Forelimb muscle (tissue), 1 donor: Measurements from ENCODE around the gene GRID1. TPM values are rescaled to one million over a fixed set of nuclear protein-coding genes. Genes with fewer than 3 reads are reported as not detected.

ENCODE experiments used
- DNase-seq: peaks from one replicate; pipeline ENCODE4 v3.0.0-alpha.2; 2013; ENCODE audit warnings: low read depth
- polyA plus RNA-seq: library from polyadenylated mRNA; unstranded; fragments of 120-200 nt; gene quantifications from one replicate; pipeline ENCODE4 v1.2.1, GENCODE V29; 2013; ENCODE audit not compliant: insufficient read length

GRID1 gene
- polyA plus RNA-seq, 1 donor: 3.8 TPM

DNA sequence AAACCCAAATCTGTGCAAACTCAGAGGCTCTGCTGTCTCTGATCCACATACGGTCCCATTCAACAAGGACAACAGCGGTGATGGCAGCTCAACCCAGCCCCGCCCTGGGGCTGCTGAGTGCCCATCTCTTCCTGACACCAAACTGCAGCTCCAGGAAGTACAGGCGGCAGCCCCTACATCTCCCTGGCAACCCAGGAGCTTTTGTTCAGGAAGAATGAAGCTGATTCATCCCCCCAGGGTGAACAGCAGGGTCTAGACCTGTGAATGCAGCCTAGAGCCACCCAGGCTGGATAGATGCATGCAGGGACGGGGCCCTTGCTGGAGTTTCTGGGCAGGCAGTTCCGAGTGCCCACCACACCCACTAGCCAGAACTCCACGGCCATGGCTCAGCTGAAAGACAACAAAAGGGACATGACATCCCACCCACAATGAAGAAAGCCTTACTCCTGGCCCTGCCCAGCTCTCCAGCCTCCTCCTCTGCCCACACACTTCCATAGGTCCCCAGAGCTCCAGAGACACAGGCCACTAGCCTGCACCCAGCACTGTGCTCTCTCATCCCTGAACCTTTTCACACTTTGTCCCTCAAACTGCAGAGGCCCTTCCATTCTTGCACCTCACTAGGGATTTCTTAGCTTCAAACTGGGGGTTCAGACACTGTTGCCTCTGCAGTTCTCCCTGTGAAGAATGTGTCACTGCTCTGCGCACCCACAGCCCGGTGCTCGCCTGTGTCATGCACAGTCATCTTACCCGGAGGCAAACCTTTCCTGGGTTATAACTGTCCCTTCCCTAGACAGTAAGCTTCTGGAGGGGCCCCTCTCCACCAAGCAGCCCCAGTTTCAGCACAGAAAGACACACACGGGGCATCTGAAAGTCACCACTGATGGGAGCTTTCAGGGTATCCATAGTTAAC, 99.1 kb downstream of the GRID1 start:
- no peak for DNase-seq

DNA sequence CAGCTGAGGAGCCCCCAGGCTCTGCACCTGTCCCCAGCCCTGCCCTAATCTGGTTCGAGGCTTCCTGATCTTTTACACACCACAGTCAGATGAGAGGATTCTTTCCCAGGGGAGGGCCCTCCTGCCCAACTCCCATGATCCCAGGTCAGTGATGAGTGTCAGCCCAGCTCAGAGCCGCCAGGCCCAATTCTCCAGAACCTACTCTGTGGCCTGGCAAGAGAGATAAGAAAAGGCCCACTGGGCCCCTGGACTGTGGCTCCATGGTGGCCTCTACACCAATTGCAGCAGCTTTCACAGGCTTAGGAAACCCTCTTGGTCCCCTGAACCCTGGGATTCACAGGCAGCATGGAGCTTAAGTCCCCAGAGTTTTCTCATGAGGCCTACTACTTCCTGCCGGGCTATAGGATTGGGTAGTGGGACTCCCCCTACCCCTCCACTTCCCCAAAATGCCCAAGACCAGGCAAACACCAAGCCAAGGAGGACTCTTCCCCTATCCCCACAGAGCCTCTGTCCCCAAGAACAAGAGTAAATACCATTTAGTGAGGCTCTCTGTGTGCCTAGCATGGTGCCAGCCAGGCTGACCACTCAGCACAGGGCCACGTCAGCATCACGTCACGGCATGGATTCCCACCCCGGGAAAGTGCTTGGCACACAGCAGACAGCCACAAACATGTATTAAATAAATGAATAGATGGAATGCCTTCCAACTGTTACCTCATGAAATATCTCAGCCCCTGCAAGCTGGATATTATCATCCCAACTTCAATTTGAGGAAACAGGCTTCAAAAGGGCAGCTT, 100.0 kb downstream of the GRID1 start:
- no peak for DNase-seq

DNA sequence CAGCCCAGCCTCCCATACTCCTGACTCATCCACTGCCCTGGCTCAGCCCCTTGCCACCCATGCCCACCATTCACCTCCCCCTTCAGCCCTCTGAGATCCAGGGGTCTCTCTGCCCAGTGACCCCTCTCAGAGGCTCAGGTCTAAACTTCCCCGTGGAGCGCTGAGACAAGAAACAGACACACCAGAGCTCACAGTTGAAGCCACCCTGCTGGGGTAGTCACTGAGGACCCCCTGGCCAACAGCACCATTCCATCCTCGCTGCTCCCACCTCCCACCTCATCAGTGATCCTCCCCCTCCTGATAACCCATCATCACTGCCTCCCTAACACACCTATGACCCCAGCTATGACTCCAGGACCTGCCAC, 100.7 kb downstream of the GRID1 start:
- DNase-seq: no peak

DNA sequence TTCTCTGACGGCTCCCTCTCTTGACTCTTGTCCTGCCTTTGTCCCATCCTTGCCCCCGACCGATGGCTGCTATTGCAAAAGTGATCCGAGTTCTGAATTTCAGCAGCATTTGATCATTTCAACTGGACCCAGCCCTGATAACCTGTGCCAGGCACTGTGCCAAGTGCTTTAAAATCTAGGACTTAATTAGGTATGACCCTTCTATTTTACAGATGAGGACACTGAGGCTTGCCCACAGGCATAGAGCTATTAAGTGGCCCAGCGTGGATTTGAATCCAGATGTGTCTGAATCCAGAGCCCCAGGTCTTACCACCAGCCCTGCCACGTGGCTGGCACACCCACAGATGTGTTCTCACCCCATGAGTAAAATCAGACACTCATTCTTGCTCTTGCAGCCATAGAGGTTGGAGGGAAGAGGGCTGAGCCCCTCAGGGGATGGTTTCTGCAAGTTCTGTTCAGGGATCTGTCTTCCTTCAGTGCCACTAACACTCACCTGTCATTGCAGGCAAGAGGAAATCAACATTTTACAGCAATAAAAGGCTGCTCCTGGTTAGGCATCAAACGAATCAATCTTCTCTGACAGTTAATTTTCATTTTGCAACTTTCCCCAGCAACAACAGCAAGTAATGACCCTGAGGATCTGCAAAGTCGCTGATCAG, 101.2 kb downstream of the GRID1 start:
- DNase-seq: no peak

DNA sequence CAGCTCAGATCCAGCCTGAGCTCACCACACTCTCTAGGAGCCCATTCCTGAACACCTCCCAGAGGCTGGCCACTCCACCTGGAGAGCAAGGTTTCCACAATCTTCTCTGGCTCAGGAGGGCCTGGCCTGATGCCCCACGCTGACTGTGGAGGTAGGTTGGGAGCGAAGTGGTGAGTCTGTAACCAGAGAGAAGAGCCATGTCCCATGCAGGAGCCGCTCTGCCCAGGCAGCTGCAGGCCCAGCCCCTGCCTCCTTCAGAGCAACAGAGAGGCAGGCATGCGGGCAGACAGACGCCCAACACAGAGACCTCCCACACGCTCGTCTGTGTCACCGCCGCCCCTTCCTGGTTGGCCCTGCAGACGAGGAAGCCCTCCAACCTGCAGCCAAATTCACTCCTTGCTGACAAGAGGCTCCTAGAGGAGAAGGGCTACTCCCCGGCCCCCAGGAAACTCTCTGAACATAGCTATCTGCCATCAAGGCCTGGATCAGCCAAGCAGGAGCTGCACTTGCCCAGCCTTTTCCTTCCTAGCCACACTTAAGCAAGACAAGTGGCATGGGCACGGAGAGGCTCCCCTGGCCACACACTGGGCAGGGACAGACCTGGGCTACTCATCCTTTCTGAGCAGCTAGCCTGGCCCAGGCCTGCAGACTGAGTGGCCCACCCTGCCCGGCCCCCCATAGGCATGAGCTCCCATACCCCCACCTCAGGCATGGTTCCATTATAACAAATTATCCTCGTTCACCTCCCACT, 101.9 kb downstream of the GRID1 start:
- DNase-seq: no peak

DNA sequence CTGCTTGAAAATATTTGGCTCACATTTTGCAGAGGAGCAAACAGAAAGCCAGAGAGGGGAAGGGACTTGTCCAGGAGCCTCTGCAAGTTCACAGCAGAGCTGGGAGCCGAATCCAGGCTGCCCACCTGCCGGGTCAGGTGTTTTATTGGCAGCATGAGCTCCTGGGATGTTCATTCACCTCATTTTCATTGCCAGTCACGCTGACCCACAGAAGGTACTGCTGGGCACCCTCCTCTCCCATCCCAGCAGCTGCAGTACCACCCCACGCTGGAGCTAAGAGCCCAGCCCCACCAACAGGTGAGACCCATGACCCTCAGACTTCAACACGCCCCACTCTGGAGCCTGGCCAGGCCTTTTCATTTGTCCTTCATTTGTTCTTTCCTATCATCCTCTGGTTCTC, 102.7 kb downstream of the GRID1 start:
- DNase-seq: no peak

DNA sequence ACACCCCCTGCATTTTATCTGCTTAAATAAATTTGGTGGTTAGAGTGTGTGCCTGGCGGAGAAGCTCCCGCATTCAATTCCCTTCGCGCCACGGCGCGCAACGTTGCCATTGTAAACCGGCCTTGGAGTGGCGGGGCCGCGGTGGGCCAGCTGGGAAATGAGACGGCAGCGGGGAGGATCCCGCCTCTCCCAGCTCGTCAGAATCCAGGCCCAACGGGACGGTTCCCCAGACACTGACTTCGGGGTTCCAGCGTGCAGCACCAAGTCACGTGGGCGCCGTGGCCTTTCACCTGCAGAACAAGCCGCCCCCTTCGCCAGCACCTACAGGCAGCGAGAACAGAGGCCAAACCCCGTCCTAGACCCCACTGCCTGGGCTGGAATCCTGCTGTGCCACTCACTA, 103.4 kb downstream of the GRID1 start:
- no peak for DNase-seq

DNA sequence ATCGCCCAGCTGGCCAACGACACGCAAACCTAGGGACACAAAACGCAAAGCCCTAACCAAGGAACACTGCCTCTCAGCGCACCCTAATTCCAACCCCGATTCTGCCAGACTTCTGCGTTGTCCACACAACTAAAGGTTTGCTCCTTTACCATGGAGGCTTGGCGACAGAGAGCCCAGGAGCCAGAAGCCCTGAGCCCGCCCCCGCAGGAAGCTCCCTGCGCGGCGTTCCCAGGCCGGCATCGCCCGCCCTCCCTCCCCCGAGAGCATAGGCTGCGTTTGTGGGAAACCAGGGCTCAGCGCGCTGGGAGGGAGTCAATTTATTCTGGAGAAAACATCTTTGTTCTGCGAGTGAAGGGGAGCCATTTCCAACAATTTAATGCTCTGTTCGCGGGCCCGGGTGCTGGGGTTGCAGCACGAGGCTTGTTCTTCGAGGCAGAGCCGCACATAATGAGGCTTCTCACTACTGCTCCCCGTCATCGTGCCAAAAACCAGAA, 103.9 kb downstream of the GRID1 start:
- no peak for DNase-seq

DNA sequence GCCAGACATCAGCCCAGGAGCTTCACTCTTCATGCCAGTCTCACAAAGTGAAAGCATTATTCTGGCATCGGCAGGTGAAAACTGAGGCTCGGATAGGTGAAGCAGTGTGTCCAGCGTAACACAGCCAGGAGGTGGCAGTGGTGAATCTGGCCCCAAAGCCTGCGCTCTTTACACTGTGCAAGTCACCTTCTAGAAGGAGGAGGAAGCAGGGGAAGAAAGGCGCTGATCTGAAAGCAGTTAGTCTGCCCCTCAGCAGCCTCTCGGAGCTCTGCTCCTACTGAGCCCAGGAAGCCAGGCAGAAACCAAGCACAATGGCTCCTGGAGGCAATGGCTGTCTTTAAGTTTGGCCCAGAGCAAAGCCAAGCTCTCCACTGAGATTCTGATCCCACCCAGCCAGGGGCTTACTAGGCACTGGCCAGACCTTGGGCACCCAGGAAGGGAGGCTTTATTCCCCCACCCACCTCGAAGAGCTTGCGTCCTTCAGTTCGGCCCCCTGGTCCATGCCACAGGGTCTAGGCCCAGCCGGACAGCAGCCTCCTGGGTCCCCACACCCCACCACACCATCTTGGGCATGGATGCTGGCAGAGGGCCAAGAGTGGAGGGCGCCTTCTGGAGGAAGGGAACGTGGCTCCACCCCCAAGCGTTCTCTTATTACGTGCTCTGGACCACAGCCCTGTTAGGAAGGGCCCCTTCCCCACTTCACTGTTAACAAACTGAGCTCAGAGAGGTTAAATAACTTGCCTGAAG, 104.5 kb downstream of the GRID1 start:
- DNase-seq: no peak

DNA sequence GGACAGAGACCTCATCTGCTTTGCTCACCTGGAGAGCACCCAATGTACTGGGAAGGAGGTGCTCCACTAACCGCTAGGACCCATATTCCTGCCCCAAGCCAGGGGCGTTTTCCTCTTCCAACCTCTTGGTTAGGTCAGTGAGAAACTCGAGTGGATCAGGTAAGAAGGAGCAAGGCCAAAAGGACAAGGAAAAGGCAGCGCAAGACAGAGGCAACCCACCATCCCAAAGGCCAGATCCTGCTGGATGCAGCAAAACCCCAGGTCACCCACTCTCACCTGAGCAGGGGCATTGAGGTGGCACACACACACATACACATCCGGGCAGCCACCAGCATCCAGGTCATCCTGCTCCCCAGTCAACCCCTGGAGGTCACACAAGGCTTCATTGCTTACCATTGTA, 105.1 kb downstream of the GRID1 start:
- DNase-seq: no peak

DNA sequence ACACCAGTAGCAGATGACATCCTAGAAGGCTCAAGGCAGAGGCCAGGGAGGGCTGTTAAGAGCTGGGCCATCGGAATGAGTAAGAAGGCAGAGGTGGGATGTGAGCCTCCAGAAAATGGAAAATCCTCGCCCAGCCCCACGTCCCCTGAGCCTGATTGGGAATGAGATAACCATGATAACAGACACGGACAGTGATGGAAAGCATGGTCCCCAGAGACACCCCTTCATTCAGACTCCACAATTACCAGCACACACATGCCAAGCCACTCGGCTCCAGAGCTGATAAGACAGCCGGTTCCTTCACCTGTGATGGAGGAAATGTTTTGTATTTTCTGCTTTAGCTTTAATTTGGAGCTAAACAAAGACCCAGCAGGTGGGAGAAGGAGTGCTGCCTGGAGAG, 106.0 kb downstream of the GRID1 start:
- no peak for DNase-seq

DNA sequence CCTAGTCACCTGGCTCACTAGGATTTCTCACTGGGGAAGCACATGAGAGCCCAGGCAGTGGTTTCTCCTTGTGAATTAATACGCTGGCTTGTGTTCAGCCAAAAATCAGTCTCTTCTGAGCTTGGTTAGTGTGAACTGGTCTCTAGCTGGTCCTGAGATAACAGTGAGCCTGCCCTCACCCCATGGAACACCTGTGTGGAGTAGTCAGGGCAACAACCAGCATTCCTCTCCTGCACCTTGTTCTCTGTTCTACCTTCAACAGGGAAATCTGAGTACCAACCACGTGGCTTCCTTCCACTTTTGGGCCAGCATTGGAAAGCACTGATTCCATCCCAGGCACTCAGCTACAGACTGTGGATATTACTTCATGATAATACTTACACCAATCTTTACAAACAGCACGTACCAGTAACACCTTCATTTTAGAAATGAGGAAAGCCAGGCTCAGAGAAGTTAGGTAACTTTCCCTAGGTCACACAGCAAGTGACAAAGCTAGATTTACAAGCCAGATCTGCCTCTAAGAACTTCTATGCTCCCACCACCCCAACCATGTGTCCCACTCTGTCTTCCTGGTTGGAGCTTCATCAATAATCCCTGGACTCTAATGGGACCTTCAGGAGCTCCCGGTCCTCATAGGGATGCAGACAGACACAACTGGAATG, 106.6 kb downstream of the GRID1 start:
- no peak for DNase-seq

DNA sequence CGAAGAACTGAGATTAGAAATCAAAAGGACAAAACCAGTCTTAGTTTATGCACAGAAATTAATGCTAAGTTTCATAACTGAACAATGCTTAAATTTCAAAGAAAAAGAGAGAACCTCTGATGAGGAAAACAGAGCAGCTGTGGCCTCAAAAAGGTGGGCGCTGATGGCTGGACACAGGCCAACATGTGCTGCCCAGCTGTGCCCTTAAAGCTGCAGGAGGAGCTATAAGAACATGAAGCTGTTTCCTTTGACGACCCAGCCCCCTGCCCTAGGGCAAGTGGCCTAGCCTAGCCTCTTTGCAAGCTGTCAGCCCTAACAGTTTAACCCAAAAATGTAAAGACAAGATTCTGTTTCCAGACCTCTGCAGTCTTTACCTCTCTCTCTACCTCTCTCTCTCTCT, 107.7 kb downstream of the GRID1 start:
- DNase-seq: no peak

DNA sequence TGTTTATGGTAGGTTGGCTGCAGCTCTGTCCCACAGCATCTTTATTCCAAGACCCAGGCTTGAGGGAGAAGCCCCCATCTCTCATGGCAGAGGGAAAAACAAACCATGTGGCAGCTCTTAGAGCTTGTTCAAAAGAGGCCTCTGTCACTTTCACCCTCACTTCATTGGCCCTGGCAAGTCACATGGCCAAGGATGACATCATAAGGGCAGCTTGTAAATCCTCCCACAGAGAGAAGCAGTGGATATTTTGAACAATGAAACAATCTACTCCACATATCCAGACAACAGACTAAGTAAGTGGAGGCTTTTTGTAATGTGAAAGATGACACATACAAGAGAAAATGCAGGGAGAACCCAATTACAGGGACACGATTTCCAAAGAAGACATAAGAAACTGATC, 108.1 kb downstream of the GRID1 start:
- no peak for DNase-seq

DNA sequence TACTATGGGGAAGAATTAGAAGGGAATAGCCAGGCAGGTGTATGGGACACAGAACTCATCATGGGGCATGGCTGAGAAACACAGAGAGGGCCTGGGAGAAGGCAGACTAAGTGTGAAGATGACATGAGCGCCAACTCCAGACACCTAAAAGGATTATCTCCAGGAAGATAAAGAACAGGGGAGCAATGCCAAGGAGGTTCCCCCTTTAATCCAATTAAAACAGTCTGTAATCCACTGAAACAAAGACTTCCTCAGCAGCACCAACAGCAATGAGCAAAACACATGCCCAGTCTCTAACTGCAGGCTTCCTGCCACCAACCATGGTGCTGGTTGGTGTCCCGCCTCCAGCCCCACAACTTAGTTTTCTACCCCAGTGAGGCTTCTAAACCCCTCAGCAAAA, 108.9 kb downstream of the GRID1 start:
- no peak for DNase-seq

DNA sequence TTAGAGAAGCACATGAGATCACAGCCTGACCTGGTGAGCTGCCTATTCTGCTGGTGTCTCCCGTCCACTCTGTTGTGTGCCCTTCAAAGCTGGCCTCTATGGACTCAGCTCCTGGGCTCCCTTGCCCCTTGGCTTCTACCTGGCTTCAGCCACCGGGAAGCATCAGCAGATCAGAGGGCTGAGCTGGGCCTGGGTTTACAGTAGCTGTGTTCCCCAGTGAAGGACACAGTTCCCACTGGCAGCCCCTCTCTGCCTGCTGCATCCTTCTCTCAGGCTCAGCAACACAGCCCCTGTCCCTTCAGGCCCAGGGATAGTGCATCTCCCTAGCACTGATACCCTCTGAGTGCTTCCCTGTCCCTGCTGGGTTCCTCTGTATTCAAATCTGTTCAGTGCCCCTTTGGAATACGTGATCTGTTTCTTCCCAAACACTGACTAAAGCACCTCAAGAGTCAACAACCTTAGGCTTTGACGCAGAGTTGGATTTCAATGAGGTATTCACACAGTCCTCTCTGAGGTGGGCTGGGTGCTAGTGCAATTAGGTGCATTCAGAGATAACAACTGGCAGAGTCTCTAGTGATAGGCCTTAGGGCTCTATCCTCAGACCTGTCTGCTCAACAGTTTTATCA, 109.8 kb downstream of the GRID1 start:
- DNase-seq: no peak

DNA sequence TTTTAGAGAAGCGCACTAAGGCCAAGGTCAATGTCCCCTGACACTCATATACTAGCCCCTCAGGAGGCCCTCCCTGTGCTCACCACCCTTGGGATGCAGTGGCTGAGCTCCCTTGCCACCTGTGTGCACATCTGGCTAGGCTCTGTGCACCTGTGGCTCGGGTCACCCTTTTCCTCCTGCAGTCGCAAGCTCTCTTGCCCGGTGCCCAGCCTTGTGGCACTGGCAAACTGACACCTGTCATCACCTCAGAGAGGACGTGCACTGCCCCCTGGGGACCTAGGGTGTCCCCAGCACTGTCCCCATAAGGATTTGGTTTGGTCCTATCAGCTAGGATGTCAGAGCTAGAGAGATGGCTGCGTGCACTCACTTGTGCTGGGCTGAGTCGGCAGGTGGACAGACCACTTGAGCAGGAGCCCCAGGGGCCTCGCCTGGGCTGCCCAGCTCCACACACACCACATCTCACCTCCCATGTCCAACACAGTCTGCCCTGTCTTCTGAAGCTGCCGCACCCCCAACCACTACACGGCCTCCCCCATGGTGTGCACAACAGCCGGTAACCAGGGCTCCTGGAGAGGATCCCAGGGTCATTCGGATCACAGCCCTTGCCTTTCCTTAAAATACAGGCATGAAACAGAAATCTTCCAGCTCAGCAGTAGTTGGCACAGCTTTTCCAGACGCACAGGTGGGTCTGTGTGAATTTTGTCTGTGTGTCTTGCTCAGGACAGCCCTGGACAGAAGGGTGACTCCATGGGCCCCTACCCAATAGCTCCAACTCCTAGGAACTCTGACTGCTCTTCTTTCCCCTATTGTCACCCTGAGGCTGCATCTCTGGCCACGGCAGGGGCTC, 111.0 kb downstream of the GRID1 start:
- DNase-seq: no peak

DNA sequence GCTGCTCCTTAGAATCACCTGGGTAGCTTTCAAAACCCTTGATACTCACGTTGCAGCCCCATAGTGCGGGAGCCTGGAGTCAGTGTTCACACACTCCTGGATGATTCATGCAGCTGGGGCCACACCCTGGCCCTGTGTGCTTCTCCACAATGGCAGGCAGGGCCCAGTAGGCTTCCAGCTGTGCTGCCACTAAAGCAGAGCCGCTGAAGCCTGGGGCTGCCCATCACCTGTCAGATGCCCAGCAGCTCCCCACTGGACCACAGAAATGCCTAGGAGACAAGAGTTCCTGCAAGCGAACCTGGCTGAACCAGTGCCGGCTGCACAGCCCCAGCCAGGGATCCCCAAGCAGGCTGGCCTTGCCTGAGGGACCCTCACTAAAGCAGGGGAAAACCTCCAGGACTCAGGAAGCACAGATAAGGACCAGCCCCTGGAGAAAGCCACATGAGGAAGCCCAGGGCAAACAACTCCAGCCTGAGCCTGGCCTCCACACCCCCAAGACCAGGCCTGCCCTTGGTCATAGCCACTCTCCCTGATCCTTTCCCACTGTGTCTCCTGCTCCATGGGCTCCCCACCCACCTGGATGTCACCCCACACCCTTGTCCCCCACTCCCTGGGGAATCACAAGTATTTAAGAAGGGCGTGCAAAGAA, 111.9 kb downstream of the GRID1 start:
- DNase-seq: no peak
